ENCODE results near the gene MANBA.

GRCh38 chr4:102647117-102647516 lies 113.7 kb downstream of the MANBA start:
- TF ChIP-seq RAD21 (IDR thresholded peaks at IDR 0.05; ENCODE audit: low read depth) (no peak), REST (IDR thresholded peaks at IDR 0.05; ENCODE audit: low read depth) (no peak), FOXM1 (IDR thresholded peaks at IDR 0.05; ENCODE audit: borderline replicate concordance, low read depth) (no peak), USF1 (IDR thresholded peaks at IDR 0.05) (no peak), CREB1 (IDR thresholded peaks at IDR 0.05; ENCODE audit: low read depth) (no peak), TEAD4 (IDR thresholded peaks at IDR 0.05) (no peak), TAF1 (IDR thresholded peaks at IDR 0.05; ENCODE audit: low read depth) (no peak)
